Measurements from ENCODE around the gene ITSN2.

DNA sequence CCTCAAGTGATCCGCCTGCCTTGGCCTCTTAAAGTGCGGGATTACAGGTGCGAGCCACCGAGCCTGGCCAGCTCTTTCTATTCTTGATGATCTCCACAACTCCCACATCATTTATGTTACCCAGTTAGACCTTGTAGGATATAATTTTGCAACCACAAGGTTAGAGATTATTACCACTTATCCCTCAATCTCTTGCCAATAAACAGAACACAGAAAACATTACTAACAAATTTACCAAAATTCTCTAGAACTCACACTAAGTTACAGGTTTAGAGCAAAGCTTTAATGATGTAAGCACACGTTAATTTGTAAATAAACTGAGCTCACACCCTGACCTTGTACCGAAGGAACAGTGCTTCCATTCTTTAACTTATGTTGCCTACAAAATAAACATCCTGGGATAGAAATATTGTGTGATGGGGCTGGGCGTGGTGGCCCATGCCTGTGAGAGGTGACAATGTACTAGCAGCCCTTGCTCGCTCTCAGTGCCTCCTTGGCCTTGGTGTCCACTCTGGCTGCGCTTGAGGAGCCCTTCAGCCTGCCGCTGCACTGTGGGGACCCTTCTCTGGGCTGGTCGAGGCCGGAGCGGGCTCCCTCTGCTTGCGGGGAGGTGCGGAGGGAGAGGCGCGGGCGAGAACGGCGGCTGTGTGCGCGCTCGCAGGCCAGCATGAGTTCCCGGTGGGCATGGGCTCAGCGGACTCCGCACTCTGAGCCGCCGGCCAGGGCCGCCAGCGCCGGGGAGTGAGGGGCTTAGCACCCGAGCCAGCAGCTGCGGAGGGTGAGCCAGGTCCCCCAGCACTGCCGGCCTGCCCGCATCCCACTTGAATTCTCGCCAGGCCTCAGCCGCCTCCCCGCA is 42.1 kb upstream of the ITSN2 start:
- TF ChIP-seq, protein P1, sequence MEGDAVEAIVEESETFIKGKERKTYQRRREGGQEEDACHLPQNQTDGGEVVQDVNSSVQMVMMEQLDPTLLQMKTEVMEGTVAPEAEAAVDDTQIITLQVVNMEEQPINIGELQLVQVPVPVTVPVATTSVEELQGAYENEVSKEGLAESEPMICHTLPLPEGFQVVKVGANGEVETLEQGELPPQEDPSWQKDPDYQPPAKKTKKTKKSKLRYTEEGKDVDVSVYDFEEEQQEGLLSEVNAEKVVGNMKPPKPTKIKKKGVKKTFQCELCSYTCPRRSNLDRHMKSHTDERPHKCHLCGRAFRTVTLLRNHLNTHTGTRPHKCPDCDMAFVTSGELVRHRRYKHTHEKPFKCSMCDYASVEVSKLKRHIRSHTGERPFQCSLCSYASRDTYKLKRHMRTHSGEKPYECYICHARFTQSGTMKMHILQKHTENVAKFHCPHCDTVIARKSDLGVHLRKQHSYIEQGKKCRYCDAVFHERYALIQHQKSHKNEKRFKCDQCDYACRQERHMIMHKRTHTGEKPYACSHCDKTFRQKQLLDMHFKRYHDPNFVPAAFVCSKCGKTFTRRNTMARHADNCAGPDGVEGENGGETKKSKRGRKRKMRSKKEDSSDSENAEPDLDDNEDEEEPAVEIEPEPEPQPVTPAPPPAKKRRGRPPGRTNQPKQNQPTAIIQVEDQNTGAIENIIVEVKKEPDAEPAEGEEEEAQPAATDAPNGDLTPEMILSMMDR (IDR thresholded peaks at IDR 0.05 in 8 of 11, conservative IDR thresholded peaks at IDR 0.05 in 3 of 11): no peak
- TF ChIP-seq POLR2A (IDR thresholded peaks at IDR 0.05): no peak
